HG03135 (cell line): ENCODE data around the gene E2F3.

Source experiments
- ATAC-seq: cut with Tn5 transposase; IDR thresholded peaks from one replicate; pipeline ENCODE4 v1.9.1; 2021; ENCODE audit warnings: mild to moderate bottlenecking, moderate library complexity; ENCODE audit not compliant: unreplicated experiment

The E2F3 gene

GRCh38 chr6:20402092-20402341 lies 338 bp downstream of the E2F3 start:
- ATAC-seq, result no peak

DNA sequence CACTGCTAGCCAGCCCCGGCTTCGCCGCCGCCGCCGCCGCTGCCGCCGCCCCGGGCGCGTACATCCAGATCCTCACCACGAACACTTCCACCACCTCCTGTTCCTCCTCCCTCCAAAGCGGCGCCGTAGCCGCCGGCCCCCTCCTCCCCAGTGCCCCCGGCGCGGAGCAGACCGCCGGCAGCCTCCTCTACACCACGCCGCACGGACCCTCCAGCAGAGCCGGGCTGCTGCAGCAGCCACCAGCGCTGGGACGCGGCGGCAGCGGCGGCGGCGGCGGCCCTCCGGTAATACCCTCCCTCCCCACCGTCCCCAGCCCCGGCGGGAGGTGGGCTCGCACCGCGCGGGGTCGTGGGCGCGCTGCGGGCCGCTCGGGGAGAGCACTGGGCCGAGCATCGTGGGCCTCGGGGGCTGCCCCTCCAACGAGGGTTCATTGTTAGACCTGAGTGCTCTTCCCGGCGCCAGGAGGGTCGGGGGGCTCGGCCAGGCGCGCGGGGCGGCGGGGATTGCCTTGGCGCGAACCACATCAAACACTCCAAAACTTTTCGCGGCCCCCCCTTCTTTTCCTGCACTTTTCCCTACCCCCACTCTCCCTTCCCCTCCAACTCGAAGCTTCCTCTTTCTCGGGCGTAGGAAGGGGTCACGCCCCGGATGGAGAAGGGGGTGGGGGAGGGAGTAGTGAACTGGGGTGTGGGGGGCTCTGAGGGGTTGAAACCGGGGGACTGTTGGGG lies 827 bp downstream of the E2F3 start:
- no peak for ATAC-seq

- peak; percentile 50 for ATAC-seq
These were observed 1.5 kb downstream of the E2F3 start for GRCh38 chr6:20403070-20403765.

GRCh38 chr6:20403766-20404640 lies 2.3 kb downstream of the E2F3 start:
- ATAC-seq, result peak; percentile 1

- ATAC-seq, result peak; percentile 26
These were observed 3.0 kb downstream of the E2F3 start for GRCh38 chr6:20404641-20405032.

DNA sequence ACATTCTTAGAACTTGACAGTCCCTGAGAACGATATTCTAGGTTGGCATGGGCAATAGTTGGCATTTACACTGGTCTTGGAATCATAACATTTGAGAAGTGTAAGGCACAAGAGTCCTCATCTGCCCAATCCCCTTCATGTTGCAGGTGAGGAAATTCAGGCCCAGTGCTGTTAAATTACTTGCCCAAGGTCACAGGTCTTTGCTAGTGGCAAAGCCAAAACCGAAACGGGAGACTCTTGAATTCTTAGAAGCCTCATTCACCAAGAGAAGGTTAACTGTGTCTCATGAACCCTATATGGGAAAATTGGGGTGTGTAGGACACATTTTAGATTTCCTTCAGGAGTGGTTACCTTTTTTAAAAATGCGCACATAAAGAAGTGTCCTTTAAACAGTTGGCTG lies 7.2 kb downstream of the E2F3 start:
- no peak for ATAC-seq

DNA sequence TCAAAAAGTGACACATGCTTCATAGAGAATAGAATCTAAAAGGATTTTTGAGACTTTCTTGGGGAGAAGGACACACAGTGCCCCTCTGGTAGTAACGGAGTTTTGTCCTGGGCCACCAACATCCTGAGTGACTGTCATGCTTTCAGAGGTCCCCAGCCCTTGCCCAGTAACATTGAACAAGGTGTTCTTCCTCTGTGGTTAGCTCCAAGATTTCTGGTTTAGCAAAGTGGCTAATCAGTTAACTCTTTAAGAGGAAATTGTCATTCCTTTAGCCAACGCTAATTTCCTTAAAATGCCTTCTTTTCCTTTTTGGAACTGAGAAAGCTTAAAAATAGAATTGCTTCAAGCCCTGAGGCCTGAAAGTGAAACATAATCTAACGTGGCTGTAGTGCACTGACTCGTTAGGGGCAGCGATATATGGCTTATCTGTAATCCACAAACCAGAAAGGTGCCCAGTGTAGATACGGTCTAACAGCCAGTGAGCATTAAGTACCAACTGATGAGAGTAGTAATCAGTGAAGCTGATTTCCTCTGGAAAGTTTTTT lies 7.8 kb downstream of the E2F3 start:
- ATAC-seq, result peak; percentile 94

DNA sequence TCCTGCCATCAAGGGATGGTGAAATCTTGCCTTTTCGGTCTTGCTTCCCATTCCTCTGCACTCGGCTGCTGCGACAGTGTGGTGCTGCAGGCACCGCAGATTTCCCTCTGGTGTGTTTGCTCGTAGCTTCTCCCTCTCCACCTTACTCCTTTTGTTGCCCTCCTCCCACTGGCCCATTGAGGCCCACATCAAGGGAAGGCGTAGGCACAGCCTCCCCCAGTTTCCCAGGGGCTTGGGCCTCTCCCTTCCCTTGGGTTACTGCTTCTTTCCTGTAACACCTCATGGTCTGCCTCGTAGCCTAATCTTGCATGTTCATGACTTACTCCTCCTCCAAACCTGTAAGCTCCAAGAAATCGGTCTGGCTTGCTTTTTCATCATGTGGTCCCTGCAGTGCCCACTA lies 9.9 kb downstream of the E2F3 start:
- no peak for ATAC-seq

DNA sequence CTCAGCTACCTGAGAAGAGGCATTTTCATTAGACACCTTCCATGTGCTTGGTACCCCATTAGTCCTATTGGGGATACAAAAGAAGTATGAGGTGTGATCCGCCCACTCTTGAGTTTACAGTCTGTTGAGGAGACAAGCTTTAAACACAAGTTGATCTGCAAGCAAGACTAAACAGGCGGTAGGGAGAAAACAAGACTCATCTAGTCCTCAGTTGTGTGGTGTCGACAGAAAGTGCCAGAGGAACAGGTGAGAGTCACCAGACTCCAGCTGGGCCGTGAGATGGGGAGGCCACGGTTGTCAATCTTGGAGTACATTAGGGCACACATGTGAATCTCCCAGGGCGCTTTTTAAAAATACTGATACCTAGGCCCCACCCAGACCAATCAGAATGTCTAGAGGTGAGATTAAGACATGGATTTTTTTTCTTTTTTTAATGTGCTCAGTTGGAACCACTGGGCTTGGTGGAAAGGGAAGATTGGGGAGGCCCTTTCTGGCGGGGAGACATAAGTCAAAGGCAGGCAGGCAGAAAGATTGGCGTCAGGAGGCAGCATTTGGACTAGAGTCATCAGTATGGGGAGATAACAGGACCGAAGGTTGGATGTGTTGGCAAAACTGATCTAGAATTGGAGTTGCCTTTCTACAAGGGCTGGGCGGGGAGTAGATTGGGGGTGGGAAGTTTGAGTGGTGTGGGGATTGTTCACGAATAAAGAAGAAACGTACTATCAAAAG lies 10.4 kb downstream of the E2F3 start:
- ATAC-seq, result no peak

- ATAC-seq, result no peak
These were observed 11.0 kb downstream of the E2F3 start for GRCh38 chr6:20412682-20413073.

DNA sequence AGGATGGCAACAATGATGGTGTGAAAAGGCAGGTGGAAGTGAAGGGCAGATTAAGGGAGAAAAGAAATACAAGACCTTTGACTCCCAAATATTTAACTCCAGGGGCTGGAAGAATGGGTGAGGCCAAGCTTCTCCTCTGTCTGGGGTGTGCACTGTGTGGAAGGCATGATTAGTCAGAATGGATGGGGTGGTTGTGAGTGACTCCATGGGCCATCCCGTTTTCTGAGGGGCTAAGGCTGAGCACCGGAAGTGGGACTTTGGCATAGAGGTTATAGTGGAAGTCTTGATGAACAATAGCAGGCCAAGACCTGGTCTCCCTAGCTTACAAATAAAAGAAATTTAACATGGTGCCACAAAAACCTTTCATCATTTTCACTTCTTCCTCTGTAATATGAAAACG lies 12.1 kb downstream of the E2F3 start:
- no peak for ATAC-seq

DNA sequence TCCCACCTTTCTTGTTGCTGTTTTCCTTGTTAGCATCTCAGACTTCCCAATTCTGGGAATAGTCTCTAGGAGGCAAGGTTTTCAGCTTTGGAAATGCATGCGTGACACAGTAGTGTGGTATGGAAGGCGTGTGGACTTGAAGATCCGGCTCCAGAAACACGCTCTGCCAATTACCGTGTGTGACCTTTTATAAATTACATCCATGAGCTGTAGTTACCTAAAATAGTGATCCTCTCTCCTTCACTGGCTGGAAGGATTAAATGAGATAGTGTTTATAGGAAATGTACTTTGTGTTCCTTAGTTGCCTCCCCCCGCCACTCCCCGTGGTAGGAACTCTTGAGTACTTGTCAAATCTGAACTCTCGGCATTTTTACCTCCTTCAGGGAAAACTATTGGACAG lies 13.0 kb downstream of the E2F3 start:
- ATAC-seq, result no peak

- ATAC-seq, result no peak
These were observed 13.6 kb downstream of the E2F3 start for GRCh38 chr6:20415304-20415703.

GRCh38 chr6:20415712-20416454 lies 14.2 kb downstream of the E2F3 start:
- ATAC-seq, result no peak

DNA sequence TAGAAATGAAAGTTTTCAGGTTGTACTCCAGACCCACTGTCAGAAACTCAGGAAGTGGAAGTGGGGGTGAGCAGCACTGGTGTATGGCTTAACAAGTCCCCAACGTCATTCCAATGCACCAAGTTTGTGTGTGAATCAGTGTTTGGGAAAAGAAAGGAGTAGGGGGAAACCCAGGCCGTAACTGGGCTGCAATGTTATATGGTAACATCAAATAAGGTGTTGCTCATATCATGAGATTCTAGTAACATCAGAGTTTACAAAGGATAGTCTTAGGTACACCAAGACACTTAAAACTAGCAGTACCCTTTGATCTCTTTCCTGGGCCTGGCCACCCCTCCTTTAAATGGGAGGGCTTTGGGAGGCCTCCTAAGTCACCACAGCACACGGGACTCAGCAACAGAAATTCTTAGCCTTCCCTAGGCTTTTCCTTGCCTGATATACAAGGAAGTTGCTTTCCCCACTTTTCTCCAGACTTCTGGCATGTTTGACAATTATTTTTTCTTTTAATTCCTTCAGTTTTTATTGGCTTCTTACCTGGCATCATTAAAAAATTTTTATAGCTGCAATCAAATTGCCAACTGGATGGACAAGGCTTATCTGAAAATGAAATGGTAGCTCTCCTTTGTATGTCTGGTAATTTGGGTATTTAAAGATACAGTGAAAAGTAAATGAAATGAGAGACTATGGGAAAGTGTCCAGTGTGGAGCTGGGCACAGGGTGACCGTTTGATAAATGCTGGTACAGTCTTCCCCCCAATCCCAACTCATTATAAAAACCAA lies 15.1 kb downstream of the E2F3 start:
- ATAC-seq, result no peak

DNA sequence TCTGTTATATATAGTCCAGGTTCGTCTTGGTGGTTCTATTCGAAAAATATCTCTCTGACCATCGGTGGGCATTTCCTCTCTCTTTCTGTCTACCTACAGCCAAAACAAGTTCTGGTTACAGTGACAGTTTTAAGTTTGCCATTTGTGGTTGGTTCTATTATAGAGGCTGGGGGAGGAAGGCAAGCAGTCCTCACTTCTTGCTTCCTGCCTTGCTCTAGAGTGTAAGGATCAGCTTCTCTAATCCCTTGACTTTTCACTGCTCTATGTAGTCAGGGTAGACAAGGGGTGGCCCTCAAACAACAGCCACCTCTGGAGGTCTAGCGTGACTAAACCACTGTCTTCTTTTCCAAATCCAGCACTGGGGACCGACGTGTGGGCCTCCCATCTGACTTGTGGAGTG lies 16.1 kb downstream of the E2F3 start:
- ATAC-seq, result peak; percentile 69

DNA sequence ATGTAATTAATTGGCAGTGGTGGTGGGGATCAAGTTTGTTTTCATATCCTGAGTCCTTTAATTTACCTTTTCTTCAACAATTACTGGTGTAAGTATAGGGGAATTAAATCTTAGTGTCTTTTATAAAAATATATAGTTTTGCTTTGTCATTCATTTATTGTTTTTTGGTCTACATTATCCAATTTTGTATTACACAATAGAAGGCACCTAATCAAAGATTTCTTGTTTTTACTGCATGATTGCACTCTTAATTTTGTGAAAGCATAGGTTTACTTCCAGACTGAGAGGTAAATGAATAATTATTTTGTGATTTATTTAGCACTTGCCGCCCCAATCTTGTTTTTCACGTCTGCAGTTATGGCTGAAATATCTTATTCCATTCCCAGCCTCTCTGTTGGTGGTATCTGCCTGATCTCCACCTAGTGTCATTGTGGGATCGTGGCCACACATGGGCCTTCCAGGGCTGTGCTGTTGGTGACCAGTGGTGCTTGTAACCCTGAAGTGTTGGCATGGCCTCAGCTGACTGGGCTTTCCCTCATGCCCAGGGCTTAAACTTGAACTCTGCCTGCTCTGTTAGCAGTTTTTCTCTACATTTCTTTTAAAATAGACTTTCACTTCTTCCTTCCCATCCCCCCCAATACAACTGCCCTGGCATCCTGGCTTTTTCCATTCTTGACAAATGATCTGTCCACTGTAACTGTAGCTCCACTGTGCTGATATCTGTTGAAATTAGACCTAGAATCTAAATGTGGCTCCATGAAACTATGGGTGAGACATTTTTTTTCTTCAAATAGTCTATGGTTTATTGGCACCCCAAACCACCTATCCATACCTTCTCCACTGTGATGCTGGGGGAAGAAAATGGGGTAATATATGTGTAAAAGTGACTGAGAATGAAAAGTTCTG lies 24.8 kb downstream of the E2F3 start:
- no peak for ATAC-seq

GRCh38 chr6:20427856-20428255 lies 26.2 kb downstream of the E2F3 start:
- ATAC-seq, result peak; percentile 80

DNA sequence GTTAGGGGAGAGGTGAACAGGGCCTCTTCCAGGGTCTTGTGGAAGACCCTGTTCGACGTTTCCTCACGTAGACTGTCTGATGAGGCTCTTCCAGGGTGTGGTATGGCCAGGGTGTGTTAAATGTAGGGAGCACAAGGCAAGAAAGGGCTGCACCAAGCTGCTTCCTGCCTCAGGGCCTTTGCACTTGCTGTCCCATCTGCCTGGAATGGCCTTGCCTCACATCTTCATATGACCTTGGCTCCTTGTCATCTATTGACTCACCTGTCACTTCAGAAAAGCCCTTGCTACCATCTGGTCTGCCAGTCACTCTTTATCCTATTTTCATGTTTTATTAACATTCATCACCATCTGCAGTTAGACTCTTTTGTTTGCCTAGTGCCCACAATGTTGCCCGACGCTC lies 31.0 kb downstream of the E2F3 start:
- ATAC-seq, result no peak
